PFSK-1 (cell line): ENCODE measurements around the gene MAPK1.

ENCODE experiments used
- POLR2AphosphoS5 ChIP-seq: IDR thresholded peaks from 2 replicates; pipeline ENCODE4 v1.6.1; 2012; ENCODE audit warnings: low read depth, mild to moderate bottlenecking, control low read depth, low read length, moderate library complexity
- TAF1 ChIP-seq: IDR thresholded peaks from 2 replicates; pipeline ENCODE4 v1.6.1; 2012; ENCODE audit warnings: low read length, control low read depth, borderline replicate concordance; ENCODE audit not compliant: insufficient read depth

DNA sequence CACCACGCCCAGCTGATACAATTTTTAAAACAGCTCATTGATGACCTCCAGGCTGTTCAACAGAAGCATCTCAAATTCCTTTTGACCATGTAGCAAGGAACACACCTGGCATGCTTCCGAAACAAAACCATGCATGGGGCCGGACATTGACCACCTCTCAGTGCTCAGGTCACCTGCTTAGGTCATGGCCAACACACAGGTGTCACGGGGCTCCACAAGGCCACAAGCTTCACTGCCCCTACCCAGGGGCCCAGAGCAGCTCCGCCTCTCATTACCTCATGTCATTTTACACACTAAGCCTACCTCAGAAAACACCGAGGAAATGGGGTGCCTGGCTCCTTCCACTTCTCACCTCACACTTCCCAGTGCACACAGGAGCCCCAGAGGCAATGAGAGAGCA is 158.5 kb downstream of the MAPK1 start:
- TF ChIP-seq POLR2AphosphoS5 (no peak), TAF1 (no peak)
